Activated CD4-positive, alpha-beta T cell treated with anti-CD3 and anti-CD28 coated beads, Interleukin-2, amount 50 U/mL, for 48 hours (primary cell): Measurements from ENCODE around the gene NOC2L.
"Not testable (repeated sequence)": the region's sequence is repeated elsewhere in the genome, so short reads cannot be mapped to it uniquely, and the experiment has no call there.

Experiments
- DNase-seq, 2 experiments: peaks; one replicate each; pipeline ENCODE4 v3.0.0-alpha.2; 2020

The NOC2L gene

DNA sequence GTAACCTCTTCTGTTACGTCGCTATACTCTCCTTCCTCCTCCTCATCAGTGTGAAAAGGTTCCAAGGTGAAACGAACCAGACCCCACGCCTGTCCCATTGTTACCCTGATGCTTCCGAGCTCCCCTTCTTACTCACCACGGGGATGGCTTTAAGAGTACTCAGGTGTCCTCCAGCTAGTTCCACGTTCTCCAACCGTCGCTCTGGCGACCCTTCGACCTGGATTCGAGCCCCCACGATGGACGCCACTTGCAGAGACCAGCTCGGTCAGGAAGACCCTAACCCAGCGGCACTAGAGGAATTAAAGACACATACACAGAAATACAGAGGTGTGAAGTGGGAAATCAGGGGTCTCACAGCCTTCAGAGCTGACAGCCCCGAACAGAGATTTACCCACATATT lies 61.1 kb downstream of the NOC2L start:
- not testable (repeated sequence) for DNase-seq

DNA sequence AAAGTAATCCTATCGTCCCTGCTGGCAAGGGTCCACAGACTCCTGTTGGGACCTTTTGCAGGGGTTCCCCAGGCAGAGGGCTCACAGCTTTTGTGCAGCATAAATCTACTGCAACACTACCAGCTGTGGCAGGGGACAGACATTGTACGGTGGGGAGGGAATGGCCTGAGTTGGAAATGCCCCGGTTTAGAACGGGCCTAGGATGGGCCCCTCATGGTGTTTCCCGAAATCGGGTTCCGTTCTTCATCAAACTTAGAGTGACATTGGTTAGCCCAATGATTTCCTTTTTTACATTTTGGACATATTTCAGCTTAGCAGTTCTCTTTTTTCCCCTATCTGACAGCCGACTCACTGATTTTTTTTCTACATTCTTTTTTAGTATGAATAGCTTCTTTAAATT lies 61.8 kb downstream of the NOC2L start:
- DNase-seq = no peak
